NOMO-1 (cell line): Measurements from ENCODE around the gene CDH15.
A peak's percentile ranks its signal among the peaks of the same experiment; 100 is the strongest.

Source experiments
- DNase-seq, 2 experiments: peaks; one replicate each; lab custom pipeline; 2025; ENCODE audit not compliant: unreplicated experiment in 2 of 2; lab: John Stamatoyannopoulos, UW

The CDH15 gene

GRCh38 chr16:89197633-89198416 is 26.3 kb downstream of the CDH15 start:
- DNase-seq, result no peak

GRCh38 chr16:89198417-89199240 is 27.1 kb downstream of the CDH15 start:
- DNase-seq, result no peak

- no peak for DNase-seq
These were observed 27.9 kb downstream of the CDH15 start for GRCh38 chr16:89199241-89200123.

GRCh38 chr16:89200124-89200849 is 28.7 kb downstream of the CDH15 start, which contains the start of gene SLC22A31:
Gene SLC22A31, minus strand, starts transcription at chr16:89200537. Its CDS starts 36 bp downstream, at chr16:89200501.
- peak in 1 of 2 experiments; percentile 25 for DNase-seq

- DNase-seq, result no peak
These were observed 29.4 kb downstream of the CDH15 start for GRCh38 chr16:89200850-89201411.

GRCh38 chr16:89201439-89202377 is 30.2 kb downstream of the CDH15 start:
- DNase-seq, result no peak

- no peak for DNase-seq
These were observed 31.1 kb downstream of the CDH15 start for GRCh38 chr16:89202422-89203215.

- no peak for DNase-seq
These were observed 36.4 kb downstream of the CDH15 start for GRCh38 chr16:89207993-89208392.

- no peak for DNase-seq
These were observed 38.0 kb downstream of the CDH15 start for GRCh38 chr16:89209522-89210044.

GRCh38 chr16:89210165-89210903 is 38.8 kb downstream of the CDH15 start:
- no peak for DNase-seq

- DNase-seq, result no peak
These were observed 39.5 kb downstream of the CDH15 start for GRCh38 chr16:89210904-89211515.

GRCh38 chr16:89216315-89217137 is 45.0 kb downstream of the CDH15 start:
- DNase-seq, result peak; percentile 78 to 85

- no peak for DNase-seq
These were observed 45.5 kb downstream of the CDH15 start for GRCh38 chr16:89217138-89217387.

- DNase-seq, result peak; percentile 85 to 92
These were observed 46.0 kb downstream of the CDH15 start, which contains the start of gene ZNF778 for GRCh38 chr16:89217388-89218191. Gene ZNF778, plus strand, starts transcription at chr16:89217703. Its CDS starts 3,425 bp downstream, at chr16:89221128.

- no peak for DNase-seq
These were observed 47.8 kb downstream of the CDH15 start for GRCh38 chr16:89219365-89219764.
